ENCODE data around the gene OXER1.

OXER1 gene

DNA sequence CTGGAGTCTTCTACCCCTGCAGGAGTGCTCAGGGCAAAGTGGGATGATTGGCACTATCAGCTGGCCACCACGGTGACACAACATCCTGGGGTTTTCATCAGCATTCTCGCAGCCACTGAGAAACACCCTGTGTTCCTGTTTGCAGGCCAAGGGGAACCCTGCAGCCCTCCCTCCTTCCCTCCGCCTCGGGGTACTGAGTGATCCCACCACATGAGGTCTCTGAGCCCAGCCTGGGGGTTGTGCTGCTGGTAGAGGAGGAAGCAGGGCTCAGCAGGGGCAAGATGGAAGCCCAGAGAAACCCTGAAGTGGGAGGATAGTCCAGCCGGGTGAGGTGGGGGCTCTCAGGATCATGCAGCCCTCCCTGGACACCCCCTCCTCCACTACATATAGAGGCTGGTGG, at the start of gene OXER1:
Gene OXER1, minus strand, starts transcription at position 40 of the 400 bp plus-strand sequence. CDS start 73 bp downstream, outside the sequence.
- peak; percentile 54 for DNase-seq

DNA sequence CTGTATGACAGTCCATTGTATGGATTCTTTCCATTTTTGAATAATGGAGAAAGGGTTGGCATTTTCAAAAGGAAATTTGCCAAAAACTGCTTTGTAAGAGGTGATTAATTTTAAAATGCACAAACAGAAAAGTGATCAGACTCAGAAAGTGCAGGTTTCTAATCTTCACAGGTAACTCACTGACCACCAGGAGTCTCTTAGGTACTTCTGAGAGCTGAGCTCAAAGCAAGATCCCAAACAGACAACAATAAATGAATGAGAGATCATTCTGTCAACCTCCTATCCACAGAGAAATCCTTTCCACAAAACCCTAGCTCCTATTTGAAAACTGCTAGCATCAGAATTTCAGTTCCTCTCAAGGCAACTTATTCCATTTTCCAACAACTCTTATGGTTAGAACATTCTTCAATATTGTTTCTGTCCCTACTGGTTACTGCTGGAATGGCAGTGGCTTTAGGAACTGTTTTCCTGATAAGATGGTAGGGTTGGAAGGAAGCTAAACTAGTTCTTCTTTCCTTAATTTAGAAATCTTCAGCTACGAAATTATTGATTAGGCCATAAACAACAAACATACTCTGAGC, 49.1 kb upstream of the OXER1 start:
- DNase-seq = no peak

GRCh38 chr2:42810971-42811811, 47.3 kb upstream of the OXER1 start:
- peak; percentile 44 for DNase-seq

- peak; percentile 87 for DNase-seq
Observed at GRCh38 chr2:42810121-42810970, 46.4 kb upstream of the OXER1 start.

GRCh38 chr2:42809819-42810120, 45.8 kb upstream of the OXER1 start:
- DNase-seq = peak; percentile 58

GRCh38 chr2:42809131-42809818, 45.3 kb upstream of the OXER1 start:
- no peak for DNase-seq

- no peak for DNase-seq
Observed at GRCh38 chr2:42808301-42808700, 44.4 kb upstream of the OXER1 start.

- DNase-seq = no peak
Observed at GRCh38 chr2:42806786-42807185, 42.9 kb upstream of the OXER1 start.

GRCh38 chr2:42804891-42805290, 41.0 kb upstream of the OXER1 start:
- no peak for DNase-seq

- DNase-seq = peak; percentile 48
Observed at GRCh38 chr2:42804338-42804737, 40.4 kb upstream of the OXER1 start.

DNA sequence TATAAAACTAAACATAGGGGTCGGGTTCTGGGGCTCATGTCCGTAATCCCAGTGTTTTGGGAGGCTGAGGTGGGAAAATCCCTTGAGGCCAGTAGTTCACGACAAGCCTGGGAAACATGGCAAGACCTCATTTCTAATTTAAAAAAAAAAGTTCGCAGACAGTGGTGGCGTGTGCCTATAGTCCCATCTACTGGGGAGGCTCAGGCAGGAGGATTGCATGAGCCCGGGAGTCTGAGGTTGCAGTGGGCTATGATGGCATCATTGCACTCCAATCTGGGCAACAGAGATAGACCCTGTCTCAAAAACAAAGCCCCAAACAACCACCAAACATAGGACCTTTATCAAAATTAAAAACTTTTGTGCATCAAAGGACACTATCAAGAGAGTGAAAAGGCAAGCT, 38.2 kb upstream of the OXER1 start:
- no peak for DNase-seq

GRCh38 chr2:42801381-42801780, 37.4 kb upstream of the OXER1 start:
- DNase-seq = no peak

DNA sequence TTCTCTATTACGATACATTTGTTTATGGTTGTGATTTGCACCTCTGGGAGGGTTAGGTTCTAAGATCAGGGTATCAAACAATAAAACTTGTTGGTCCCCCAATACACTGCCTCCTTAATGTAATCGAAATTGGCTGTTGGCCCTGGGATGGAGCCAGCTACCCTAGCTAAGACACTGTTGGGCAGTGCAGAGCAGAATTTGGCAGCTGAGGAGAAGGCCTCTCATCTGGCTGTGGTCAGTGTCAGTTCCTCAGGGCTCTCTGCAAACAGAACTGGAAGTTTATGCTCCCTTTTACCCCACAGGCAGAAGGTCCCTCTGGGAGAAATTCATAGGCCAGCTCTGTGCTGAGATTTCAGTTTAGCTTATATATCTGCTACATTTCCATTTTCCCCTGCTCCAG, 37.0 kb upstream of the OXER1 start:
- DNase-seq = no peak

GRCh38 chr2:42800461-42800962, 36.6 kb upstream of the OXER1 start:
- DNase-seq = no peak

- DNase-seq = no peak
Observed at GRCh38 chr2:42799881-42800280, 35.9 kb upstream of the OXER1 start.

GRCh38 chr2:42797281-42797680, 33.3 kb upstream of the OXER1 start:
- DNase-seq = no peak

- DNase-seq = no peak
Observed at GRCh38 chr2:42796427-42797248, 32.7 kb upstream of the OXER1 start.

DNA sequence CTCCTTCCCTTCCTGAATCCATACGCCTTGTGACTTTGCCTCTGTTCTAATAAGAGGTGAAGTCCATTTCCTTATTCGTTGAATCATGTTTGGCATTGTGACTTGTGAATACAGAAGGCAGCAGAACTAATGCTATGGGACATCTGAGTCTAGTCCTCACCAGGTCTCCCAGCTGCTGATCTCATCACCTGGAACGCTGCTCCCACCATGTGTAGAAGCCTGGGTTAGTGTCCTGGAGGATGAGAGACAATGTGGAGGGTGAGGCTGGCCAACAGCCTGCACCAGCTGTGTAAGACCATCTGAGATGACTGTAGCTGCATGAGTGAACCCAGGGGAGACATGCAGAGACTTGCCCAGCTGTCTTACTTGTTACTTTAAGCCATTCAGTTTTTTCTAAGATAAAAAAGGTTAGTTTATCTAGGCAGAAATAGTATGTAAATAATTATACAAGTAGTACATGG, 31.9 kb upstream of the OXER1 start:
- no peak for DNase-seq

DNA sequence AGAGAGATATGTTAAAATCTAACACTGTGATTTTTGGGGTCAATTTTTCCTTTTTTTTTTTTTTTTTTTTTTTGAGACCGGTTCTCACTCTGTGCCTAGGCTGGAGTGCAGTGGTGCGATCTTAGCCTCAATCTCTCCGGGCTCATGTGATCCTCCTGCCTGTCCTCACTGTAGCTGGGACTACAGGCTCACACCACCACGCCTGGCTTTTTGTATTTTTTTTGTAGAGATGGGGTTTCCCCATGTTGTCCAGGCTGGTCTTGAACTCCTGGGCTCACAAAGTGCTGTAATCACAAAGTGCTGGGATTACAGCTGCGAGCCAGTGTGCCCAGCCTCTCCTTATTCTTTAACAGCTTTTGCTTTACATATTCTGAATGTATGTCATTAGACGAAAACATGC, 31.3 kb upstream of the OXER1 start:
- no peak for DNase-seq

GRCh38 chr2:42794271-42795046, 30.5 kb upstream of the OXER1 start:
- no peak for DNase-seq
